ENCODE data around the gene LMF1.
"Not testable (repeated sequence)": the region's sequence is repeated elsewhere in the genome, so short reads cannot be mapped to it uniquely, and the experiment has no call there.

The LMF1 gene

GRCh38 chr16:858971-859370 is 111.8 kb downstream of the LMF1 start:
- DNase-seq: not testable (repeated sequence)

GRCh38 chr16:858441-858840 is 112.3 kb downstream of the LMF1 start:
- DNase-seq: not testable (repeated sequence)

- no peak for DNase-seq
Observed at GRCh38 chr16:856811-857210, 114.0 kb downstream of the LMF1 start.

- no peak for DNase-seq
Observed at GRCh38 chr16:856101-856500, 114.7 kb downstream of the LMF1 start.

GRCh38 chr16:855471-855870 is 115.3 kb downstream of the LMF1 start:
- no peak for DNase-seq

- DNase-seq: no peak
Observed at GRCh38 chr16:854808-855410, 115.9 kb downstream of the LMF1 start.

- no peak for DNase-seq
Observed at GRCh38 chr16:853981-854807, 116.6 kb downstream of the LMF1 start.

GRCh38 chr16:853306-853705 is 117.5 kb downstream of the LMF1 start:
- no peak for DNase-seq

- no peak for DNase-seq
Observed at GRCh38 chr16:852451-853185, 118.2 kb downstream of the LMF1 start.

- DNase-seq: no peak
Observed at GRCh38 chr16:851871-852270, 118.9 kb downstream of the LMF1 start.

GRCh38 chr16:851209-851810 is 119.5 kb downstream of the LMF1 start:
- no peak for DNase-seq

GRCh38 chr16:850668-851067 is 120.1 kb downstream of the LMF1 start:
- no peak for DNase-seq

- DNase-seq: no peak
Observed at GRCh38 chr16:848510-849253, 122.1 kb downstream of the LMF1 start.

GRCh38 chr16:847681-848445 is 122.9 kb downstream of the LMF1 start:
- DNase-seq: no peak

GRCh38 chr16:847151-847550 is 123.6 kb downstream of the LMF1 start:
- DNase-seq: no peak

- DNase-seq: no peak
Observed at GRCh38 chr16:845351-845745, 125.4 kb downstream of the LMF1 start.

GRCh38 chr16:844638-845350 is 126.0 kb downstream of the LMF1 start:
- DNase-seq: no peak

- DNase-seq: no peak
Observed at GRCh38 chr16:843771-844170, 127.0 kb downstream of the LMF1 start.

GRCh38 chr16:842711-843560 is 127.8 kb downstream of the LMF1 start:
- DNase-seq: no peak

- no peak for DNase-seq
Observed at GRCh38 chr16:842061-842476, 128.7 kb downstream of the LMF1 start.
